ENCODE data around the gene ZNF580. TPM values are rescaled to one million over a fixed set of nuclear protein-coding genes. Genes with fewer than 3 reads are reported as not detected.

Gene ZNF580, protein sequence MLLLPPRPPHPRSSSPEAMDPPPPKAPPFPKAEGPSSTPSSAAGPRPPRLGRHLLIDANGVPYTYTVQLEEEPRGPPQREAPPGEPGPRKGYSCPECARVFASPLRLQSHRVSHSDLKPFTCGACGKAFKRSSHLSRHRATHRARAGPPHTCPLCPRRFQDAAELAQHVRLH
- total RNA-seq (2022) (38.5 and 41.4 TPM in 2 replicates), Bru-seq, nascent RNA (percentile 70 among the genes with signal in this experiment), BruChase-seq, experiment 1, labeled RNA remaining after a 2-hour chase (percentile 73 among the genes with signal in this experiment), BruChase-seq, experiment 2, labeled RNA remaining after a 6-hour chase (percentile 82 among the genes with signal in this experiment)
- long read RNA-seq, transcript ZNF580-202 (1 exons, 1,707 nt) = minor isoform, 5 of 22 reads
- long read RNA-seq, transcript ZNF580-201 (2 exons, 1,261 nt) = major isoform, 17 of 22 reads
- long read RNA-seq, partial matches to known transcripts = 0 of 22 reads
- long read RNA-seq, other reads (novel, unspliced or antisense) = 0 of 22 reads

GRCh38 chr19:55640577-55641425, at the start of gene ZNF580:
Gene ZNF580 (plus strand): TSS chr19:55641002. CDS start chr19:55642509, 1,507 bp downstream.
- BruUV-seq (replicated peaks) = no TSS peak
- H3K4me3 Mint-ChIP-seq (ENCODE audit: unreplicated experiment) = peak within 1 kb of the TSS; percentile 86
- TF ChIP-seq, protein P1, sequence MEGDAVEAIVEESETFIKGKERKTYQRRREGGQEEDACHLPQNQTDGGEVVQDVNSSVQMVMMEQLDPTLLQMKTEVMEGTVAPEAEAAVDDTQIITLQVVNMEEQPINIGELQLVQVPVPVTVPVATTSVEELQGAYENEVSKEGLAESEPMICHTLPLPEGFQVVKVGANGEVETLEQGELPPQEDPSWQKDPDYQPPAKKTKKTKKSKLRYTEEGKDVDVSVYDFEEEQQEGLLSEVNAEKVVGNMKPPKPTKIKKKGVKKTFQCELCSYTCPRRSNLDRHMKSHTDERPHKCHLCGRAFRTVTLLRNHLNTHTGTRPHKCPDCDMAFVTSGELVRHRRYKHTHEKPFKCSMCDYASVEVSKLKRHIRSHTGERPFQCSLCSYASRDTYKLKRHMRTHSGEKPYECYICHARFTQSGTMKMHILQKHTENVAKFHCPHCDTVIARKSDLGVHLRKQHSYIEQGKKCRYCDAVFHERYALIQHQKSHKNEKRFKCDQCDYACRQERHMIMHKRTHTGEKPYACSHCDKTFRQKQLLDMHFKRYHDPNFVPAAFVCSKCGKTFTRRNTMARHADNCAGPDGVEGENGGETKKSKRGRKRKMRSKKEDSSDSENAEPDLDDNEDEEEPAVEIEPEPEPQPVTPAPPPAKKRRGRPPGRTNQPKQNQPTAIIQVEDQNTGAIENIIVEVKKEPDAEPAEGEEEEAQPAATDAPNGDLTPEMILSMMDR (IDR thresholded peaks at IDR 0.05; ENCODE audit: insufficient read depth in 1 of 2, low read depth in 1 of 2, low read length in 1 of 2, severe bottlenecking in 1 of 2, unreplicated experiment in 1 of 2) = no peak
- H3K4me1 Mint-ChIP-seq (ENCODE audit: low read depth, unreplicated experiment) = peaks cover 47% of the 10 kb centered on the region
- no peaks in the 10 kb centered on the region for H3K27me3 Mint-ChIP-seq (ENCODE audit: insufficient read depth, unreplicated experiment)
- intact Hi-C loops (cut with micrococcal nuclease; ENCODE audit: unreplicated experiment) = loop anchor here (1.0 to 2.0 kb wide), 2 partner anchors 8 to 14 kb away; partner anchors contain the start of gene U2AF2
- H3K4me1 ChIP-seq = peaks cover 13% of the 10 kb centered on the region
- no peaks in the 10 kb centered on the region for H3K9me3 Mint-ChIP-seq (ENCODE audit: unreplicated experiment)
- H3K36me3 Mint-ChIP-seq (ENCODE audit: insufficient read depth, unreplicated experiment) = peaks cover 93% of the 10 kb centered on the region
- ChIA-PET CTCF (interaction anchor here (0.6 to 1.0 kb wide), 12 partner anchors 9 to 560 kb away, joined by 3 to 21 read pairs (median 4); partner anchors contain the start of genes ISOC2, U2AF2 and ZNF784), POLR2A (interaction anchor here (0.6 to 1.0 kb wide), 8 partner anchors 9 to 660 kb away, joined by 3 to 8 read pairs (median 4); partner anchors contain the start of genes FIZ1, ISOC2, U2AF2 and ZNF784)
- 0 out of 2 replicates have a peak, but pooled peaks cover 2% of the 10 kb centered on the region for H3K36me3 ChIP-seq (ENCODE audit: control insufficient read depth, insufficient read depth, low read length)
- H3K27ac Mint-ChIP-seq (ENCODE audit: unreplicated experiment) = peak within 1 kb of the TSS; percentile 95
- peak; percentile 82 to 85 for DNase-seq
- no peaks in the 10 kb centered on the region for H3K9me3 ChIP-seq
- no peaks in the 10 kb centered on the region for H3K27me3 ChIP-seq (replicated peaks; ENCODE audit: control insufficient read depth, insufficient read depth, low read length)
- H3K4me3 ChIP-seq (ENCODE audit: low read depth, low read length) = peak within 1 kb of the TSS; percentile 84

- Mint-ChIP-seq H3K27ac (ENCODE audit: unreplicated experiment) (no peak overlapping the region), H3K4me1 (ENCODE audit: low read depth, unreplicated experiment) (peaks cover 7% of the 10 kb centered on the region), H3K9me3 (ENCODE audit: unreplicated experiment) (no peaks in the 10 kb centered on the region), H3K36me3 (ENCODE audit: insufficient read depth, unreplicated experiment) (peaks cover 43% of the 10 kb centered on the region), H3K4me3 (ENCODE audit: unreplicated experiment) (no peak overlapping the region), H3K27me3 (ENCODE audit: insufficient read depth, unreplicated experiment) (no peaks in the 10 kb centered on the region)
- peak in 1 of 2 experiments; percentile 35 for DNase-seq
- CTCF ChIA-PET = no interaction called here
- peaks cover 4% of the 10 kb centered on the region; the same call in 1 of the 2 replicates for H3K4me1 ChIP-seq
- POLR2A ChIA-PET = no interaction called here
- H3K9me3 ChIP-seq = no peaks in the 10 kb centered on the region
- H3K27me3 ChIP-seq (replicated peaks; ENCODE audit: control insufficient read depth, insufficient read depth, low read length) = no peaks in the 10 kb centered on the region
- intact Hi-C loops (cut with micrococcal nuclease; ENCODE audit: unreplicated experiment) = no loop called here
- BruUV-seq (replicated peaks) = no TSS peak
- TF ChIP-seq, protein P1 (IDR thresholded peaks at IDR 0.05; ENCODE audit: insufficient read depth in 1 of 2, low read depth in 1 of 2, low read length in 1 of 2, severe bottlenecking in 1 of 2, unreplicated experiment in 1 of 2) = no peak
- H3K4me3 ChIP-seq (ENCODE audit: low read depth, low read length) = no peak overlapping the region
- peaks cover 3% of the 10 kb centered on the region for H3K36me3 ChIP-seq (ENCODE audit: control insufficient read depth, insufficient read depth, low read length)
Observed at GRCh38 chr19:55591555-55591954, 49.2 kb upstream of the ZNF580 start.

Data from Caco-2 (cell line).